ENCODE data around the gene TRAF3IP3.

The TRAF3IP3 gene

DNA sequence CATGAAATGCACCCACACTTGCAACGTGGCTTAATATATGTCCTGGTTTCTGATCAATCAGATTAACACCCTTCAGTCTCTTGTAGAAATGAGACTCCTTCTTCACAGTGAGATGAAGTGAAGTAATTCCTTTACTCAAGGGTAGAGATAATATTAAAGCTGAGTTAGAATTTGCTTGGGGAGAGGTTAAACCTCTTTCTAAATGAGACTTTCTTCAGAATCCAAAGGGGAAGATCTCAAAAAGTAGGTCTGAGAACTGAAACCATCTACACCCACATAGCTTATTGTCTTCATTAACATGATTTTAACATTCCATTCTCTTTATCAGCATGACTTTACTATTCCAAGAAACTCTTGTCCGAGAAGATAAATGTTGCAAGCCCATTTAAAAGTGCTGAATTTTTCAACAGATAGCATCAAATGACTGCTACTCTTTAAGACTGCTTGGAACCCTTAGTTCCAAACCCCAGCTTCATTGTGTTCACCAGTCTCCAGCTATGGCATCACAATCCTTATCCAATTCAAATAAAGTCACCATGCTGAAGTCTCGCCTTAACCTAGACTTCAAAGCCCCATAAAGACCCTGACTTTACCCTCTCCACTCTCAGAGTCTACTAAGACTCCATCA is 19.2 kb upstream of the TRAF3IP3 start:
- DNase-seq (ENCODE audit: low read depth in 3 of 3, low spot score in 1 of 3): no peak

DNA sequence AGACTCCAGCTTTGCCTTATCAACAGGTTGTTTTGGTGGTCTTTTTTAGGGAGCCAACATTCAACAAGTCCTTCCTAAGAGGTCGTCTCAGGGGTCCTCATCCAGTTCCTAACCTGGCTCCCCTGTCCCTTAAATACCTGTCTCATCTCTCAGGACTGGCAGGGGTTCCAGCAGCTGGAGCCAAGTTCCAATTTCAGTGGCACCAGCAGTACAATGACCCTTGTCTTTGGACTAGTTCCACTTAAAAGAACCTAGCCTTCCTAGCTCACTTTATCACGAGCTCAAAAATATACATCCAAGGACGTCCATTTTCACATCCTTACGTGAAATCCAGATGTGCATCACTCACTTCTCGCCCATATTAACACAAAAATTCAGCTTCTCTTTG is 18.7 kb upstream of the TRAF3IP3 start:
- no peak for DNase-seq (ENCODE audit: low read depth in 3 of 3, low spot score in 1 of 3)

DNA sequence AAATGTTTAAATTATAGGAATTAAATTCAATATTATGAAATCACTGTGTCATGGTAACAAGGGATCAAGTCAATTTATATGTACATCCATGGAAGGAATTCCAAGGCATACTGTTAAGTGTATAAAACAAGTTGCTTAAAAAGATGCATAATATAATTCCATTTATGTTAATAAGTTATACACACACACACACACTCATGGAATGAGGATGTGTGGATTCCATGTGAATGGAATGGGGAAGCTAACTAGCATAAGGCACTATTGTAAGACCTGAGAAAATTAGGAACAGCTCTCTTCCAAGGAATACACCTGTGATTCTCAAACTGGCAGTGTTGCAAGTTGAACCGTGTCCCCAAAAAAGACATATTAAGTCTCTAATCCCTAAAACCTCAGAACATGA is 17.6 kb upstream of the TRAF3IP3 start:
- no peak for DNase-seq (ENCODE audit: low read depth in 3 of 3, low spot score in 1 of 3)

DNA sequence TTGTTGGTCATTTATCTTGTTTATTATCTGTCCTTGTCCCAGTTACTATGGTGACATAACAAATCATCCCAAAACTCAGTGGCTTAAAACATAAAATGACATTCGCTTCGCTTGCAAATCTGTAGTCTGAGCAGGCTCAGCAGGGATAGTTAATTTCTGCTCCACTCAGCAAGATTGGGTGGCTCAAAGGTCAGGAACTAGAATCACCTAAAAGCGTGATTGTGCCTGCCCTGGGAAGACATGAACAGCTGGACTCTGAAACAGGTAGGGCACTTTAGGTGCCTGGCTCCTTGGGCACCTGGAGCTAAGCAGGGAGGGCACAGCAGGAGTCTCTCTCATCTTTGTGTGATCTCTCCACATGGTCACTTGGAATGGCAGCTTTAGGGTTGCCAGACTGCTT is 14.7 kb upstream of the TRAF3IP3 start:
- DNase-seq (ENCODE audit: low read depth in 3 of 3, low spot score in 1 of 3): no peak

DNA sequence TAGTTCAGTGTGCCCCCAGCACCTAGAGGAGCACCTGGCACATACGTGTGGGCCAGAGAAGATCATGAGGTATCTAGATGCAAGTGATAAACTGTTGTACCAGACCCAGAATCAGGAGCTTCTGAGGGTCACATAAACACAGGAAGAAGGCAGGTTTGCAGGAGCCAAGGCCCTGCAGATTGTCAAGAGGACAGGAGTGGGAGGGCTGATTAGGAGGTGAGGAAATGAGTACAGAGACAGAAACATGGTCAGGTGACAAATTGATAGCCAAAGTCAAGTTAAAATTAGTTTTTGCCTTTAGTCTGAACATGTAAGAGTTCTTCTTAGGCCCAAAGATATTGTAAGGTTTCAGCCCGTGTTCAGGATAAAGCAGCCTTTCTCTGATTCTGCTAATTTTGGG is 14.0 kb upstream of the TRAF3IP3 start:
- no peak for DNase-seq (ENCODE audit: low read depth in 3 of 3, low spot score in 1 of 3)

DNA sequence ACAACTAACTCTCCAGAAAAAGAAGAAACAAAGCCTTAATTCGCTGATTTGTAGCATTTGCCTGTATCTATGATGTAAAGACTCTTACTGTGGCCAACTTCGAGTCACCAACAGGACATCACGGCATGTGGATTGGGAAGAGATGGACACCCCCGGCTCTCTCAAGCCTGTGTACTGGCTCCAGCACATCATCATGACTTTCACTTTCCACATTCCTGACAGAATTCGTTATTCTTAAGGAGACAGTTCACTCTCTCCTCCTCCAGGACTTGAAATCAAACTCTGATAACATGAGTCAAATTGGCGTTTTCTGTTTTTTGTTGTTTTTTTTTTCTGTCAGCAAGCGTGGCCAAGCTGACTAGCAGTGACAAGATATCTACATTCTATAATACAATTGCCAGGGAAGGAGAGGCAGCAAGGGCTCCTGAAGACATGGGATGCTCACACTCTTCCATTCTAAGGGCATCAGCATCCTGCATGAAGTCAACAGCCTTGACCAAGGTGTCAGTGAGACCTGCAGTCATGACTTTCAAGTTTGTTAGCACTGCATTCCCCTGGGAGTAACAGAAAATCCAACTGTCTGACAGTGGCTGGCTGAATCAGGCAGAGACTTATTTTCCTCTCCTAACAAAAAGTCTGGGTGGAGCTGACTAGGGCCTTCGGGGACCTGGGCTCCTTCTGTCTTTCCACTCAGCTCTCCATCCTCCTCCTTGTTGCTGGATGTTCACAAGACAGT is 13.3 kb upstream of the TRAF3IP3 start:
- no peak for DNase-seq (ENCODE audit: low read depth in 3 of 3, low spot score in 1 of 3)

DNA sequence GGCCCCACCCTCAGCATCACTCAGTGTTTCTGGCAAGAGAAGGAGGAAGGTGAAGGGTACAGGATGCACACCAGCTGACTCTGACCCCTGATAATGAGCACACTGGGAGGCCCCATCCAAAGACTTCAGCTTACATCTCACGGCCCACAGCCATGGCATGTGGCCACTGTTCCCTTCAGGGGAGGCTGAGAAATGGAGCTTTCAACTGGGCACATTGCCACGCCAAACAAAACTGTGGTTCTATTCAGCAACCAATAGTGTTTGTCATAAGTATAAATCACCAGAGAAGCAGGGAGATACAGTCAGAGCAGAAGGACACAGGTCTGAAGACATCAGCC is 12.7 kb upstream of the TRAF3IP3 start:
- DNase-seq (ENCODE audit: low read depth in 3 of 3, low spot score in 1 of 3): no peak

DNA sequence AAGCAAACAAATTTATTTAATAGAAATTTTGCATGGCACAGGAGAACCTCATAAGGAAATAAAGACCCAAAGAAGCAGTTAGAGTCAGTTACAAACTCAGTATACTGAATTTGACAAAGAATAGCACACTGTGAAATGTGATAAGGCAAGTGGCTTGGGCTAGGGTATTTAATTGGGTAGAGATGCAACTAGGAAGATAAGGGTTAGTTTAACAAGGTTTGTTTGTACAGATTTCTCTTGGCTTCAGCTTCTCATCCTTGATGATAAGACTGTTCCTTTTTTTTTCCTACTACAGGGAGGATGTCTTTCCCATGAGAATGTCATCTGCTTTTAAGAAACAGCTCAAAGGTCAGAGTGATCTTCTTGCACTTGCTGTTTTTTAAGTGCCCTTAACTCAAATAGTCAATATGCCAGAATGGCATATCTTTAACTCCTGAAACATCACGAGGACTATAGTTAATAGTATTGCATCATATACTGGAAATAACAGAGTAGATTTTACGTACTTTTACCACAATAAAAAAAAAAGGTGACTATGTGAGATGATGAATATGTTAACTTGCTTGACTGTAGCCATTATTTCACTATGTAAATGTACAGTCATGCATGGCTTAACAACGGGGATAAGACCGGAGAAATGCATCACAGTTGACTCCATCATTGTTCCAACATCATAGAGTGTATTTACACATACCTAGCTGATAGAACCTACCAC is 9.2 kb upstream of the TRAF3IP3 start:
- DNase-seq (ENCODE audit: low read depth in 3 of 3, low spot score in 1 of 3): no peak

DNA sequence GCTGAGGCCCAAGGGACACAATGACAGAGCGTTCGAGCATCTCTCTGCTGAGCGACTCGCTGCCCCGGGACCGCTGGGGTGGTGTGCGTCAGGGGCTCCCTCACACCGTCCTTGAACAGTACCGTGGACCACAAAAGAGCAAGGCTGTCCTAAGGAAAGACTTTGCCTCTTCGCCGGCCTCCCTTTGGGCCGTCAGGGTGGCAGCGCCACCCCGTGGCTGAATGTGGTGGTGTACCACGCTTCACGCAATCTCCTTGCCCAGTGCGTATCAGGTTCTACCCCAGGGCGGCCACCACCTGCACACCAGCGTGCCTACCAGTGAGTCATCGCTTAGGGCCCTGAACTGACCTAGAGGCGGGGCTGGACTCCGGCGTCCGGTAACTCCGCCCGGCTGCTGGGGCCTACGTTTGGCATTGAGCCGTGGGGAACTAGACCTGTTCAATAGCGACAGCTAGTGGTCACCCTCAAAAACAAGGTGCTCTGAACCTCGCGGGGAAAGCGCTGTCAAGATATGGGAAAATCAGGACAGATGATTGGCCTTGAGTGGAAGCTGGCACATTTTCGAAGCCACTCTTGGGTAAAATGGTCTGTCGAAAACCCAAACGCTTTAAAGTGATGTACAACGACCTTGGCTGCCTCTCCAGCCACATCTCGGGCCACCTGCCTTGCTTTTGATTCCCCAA is 8.1 kb upstream of the TRAF3IP3 start:
- peak; percentile 55 to 84 (median 66) for DNase-seq (ENCODE audit: low read depth in 3 of 3, low spot score in 1 of 3)

DNA sequence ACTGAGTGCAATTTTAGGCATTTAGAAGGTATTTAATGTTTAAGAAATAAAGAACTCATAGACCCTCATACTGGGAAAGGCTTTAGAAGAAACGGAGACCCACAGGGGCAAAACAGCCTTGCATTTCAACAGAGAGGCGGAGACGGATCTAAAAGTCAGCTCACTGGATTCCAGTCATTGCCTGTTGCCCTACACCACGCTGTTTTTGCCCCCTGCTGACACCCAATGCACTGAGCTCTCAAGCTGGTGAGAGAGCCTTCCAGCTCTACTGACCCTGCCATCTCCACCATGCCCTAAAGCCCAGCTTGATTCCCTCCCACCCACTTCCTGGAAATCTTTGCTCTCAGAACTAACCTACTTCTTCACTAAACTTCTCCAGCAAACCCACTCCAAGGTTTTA is 7.2 kb upstream of the TRAF3IP3 start:
- no peak for DNase-seq (ENCODE audit: low read depth in 3 of 3, low spot score in 1 of 3)

DNA sequence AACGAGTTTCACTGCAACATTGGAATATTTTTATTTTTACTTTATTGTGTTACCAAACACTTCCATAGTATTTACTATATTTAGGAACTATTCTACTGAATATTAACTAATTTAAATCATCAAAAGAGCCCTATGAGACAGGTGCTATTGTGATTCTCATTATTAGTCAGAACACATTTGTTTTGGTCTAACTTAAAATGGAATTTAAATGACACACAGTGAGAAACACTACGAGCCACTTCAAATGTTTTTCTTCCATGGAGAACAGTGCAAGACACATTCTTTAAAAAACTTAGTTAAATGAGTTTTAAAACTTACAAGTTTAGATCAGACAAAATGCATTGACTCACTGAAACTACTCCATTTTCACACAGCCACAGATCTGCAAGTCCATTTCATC is 6.6 kb upstream of the TRAF3IP3 start:
- no peak for DNase-seq (ENCODE audit: low read depth in 3 of 3, low spot score in 1 of 3)

DNA sequence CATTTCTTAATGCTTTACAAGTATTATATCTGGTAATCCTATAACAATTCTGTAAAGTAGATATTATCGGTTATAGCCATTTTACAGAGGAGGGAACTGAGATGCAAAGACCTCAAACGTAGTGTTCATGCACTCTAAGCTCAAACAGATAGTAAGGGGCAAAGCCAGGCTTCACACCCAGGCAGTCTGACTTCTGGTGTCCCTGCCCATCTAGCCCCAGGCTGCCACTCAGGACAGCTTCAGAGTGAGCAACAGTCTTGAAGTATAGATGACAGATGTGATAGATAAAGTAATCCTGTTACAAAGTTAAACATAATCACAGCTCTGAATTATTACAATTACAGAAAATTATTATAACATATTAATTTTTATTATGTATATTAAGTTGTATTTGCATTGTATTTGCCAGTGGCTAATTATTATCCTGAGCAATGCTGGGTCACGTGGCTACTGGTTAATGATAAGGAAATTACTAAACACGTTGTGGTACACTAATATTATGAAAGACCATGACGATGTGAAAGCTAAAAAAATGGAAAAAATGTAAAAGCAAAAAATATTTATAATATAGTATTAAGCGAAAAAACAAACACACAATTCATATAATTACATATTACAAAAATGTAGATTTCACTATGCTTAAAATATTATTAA is 6.1 kb upstream of the TRAF3IP3 start:
- no peak for DNase-seq (ENCODE audit: low read depth in 3 of 3, low spot score in 1 of 3)

DNA sequence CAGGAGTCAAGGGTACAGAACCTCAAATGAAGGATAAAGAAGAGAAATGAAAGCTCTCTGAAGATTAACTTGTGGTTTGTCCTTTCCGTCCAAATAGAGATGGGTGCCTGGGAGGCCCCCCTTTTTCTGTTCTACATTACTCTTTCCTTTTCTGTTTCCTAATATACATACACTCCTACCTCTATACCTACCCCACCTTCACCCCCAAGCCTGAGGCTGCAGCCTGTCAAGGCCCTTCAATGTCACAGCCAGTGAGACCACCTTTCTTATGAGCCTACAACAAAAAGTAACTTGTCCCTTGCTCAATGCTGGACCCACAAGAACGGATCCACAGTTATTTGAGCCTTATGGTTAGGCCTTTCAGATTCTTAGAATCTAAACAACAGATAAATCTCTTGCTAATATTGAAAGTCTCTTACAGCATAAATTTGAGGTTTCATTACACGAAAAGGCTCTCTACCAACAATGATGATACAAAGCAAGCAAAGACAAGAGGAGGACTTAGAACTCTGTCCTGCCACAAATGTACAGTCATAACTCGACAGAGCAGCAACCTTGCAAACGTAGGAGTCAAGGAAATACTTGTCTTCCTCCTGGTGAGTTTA is 4.1 kb upstream of the TRAF3IP3 start:
- no peak for DNase-seq (ENCODE audit: low read depth in 3 of 3, low spot score in 1 of 3)

DNA sequence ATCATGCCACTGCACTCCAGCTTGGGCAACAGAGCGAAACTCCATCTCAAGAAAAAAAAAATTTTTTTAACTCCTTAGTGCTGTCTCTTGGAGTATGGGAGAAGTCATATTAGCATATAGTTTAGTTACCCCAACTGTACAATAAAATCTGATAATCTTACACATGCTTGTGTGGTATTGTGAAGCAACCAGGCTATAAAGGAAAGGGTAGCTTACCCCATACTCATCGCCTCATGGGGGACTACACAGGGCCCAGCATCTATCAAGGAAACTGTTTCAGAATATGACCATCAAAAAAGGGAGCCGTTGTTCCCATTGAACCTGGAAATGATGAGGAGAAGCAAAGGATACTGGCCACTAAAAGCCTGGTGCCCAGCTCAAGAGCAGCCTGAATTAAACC is 3.0 kb upstream of the TRAF3IP3 start:
- no peak for DNase-seq (ENCODE audit: low read depth in 3 of 3, low spot score in 1 of 3)

DNA sequence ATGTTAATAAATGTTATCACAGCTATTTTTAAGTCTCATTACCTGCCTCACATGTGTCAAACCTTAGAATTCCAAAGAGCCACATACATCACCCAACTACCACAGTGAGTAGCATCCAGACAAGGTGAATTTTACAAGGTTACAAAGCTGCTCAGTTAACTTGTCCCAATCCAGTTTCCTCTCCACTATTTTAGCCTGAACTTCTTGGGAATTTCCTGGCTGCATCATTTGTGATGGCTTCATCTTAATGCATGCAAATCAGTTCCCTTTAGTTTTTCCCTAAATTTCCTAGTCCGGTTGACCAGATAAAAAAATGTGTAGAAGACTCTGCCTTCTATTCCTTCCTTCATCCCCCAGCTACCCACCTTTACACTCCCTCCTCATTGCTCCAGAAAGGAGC is 597 bp upstream of the TRAF3IP3 start:
- DNase-seq (ENCODE audit: low read depth in 3 of 3, low spot score in 1 of 3): no peak

DNA sequence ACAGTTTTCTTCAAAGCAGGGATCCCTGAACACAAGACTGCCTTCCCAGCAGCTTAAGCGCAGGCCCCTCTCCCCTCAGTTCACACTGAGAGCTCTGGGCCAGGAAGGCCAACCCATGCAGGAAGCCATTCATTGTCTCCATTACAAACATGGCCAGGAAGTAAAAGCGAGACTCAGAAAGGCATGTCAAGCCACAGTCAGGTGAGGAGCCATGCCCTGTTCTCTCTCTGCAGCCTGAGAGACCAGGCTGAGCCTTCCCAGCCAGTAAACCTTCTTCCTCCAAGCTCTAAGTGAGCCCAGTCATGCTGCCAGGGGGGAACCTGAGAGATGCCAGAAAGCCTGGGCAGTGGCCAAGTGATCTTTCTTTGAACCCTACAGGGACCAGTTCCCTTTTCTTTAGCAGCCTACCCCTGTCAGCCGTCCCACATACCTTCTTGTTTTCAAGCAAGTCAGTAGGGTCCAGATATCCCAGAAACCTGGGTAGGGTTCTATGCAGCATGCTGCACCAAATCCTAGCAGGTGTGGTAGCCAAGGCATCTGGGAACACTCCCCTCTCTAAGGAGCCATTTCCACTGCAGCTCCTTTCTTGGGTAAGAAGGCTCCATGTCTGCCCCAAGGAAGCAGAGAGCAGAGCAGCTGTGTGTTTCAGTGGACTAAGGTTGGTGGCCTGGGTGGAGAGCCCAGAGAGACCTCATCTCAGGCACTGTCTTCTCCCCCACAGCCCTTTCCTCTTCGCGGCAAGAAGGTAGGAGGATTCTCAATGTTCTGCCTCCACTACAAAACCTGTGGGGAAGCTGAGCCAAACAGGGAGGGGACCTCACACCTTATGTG is 977 bp downstream of the TRAF3IP3 start:
- DNase-seq (ENCODE audit: low read depth in 3 of 3, low spot score in 1 of 3): peak in 1 of 3 donors; percentile 8

DNA sequence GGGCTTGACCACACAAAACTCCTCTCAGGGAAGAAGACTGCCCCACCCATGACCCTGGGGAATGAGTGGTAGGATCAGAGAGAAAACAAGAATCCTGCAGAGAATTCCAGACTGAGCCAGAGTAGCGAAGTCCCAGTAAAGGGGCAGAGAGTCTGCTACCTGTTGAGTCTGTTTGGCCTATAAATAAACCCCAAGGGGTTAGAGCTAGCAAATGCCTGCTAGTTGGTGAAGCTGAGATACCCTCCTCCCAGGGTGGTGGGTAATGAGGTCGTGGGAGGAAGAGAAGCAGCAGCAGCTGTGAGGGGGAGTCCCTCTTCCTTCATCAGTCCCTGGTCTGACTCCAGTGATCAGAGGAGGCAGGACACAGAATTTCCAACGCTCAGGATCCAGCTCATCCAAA is 2.5 kb downstream of the TRAF3IP3 start:
- DNase-seq (ENCODE audit: low read depth in 3 of 3, low spot score in 1 of 3): no peak

DNA sequence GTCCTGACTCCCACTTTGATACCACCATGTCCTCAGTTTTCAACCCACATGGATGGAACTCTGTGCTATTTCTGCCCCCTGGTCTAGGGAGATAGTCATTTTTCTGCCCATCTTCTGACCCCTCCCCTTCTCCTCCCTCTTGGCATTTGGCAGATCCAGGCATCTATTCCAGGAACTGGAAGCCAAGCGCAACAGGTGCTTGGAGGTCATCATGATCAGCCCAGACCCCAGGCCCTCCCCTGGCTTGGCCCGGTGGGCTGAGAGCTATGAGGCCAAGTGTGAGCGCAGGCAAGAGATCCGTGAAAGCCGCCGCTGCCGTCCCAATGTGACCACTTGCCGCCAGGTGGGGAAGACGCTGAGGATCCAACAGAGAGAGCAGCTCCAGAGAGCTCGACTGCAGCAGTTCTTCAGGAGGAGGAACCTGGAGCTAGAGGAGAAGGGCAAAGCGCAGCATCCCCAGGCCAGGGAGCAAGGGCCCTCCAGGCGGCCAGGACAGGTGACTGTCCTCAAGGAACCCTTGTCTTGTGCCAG is 4.0 kb downstream of the TRAF3IP3 start:
- DNase-seq (ENCODE audit: low read depth in 3 of 3, low spot score in 1 of 3): no peak

DNA sequence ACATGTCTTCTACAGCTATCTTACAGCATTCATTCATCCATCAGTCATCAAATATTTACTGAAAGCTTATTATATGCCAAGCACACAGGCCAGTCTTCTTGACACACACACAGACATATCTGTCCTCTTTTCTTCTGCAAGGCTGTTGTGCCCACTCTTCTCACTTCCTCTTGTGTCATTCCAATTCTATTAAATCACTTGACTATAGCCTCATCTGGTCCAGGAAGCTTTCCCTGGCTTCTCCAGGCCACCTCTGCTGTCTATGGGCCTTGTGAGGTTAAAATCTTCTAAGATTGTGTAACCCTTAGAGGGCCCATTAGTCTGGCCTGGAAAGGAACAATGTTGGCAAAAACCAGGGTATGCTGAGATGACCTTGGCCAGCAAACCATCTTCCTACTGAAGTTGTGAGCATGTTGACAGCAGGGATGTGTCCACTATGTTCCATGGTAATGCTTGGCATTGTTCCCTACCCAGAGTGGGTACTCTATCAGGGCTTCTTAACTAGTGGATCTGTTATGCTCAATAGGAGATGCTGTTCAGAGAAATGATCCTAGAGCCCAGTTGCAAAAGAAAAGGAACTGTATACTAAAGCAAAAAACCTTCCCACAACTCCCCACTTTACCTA is 5.3 kb downstream of the TRAF3IP3 start:
- no peak for DNase-seq (ENCODE audit: low read depth in 3 of 3, low spot score in 1 of 3)

DNA sequence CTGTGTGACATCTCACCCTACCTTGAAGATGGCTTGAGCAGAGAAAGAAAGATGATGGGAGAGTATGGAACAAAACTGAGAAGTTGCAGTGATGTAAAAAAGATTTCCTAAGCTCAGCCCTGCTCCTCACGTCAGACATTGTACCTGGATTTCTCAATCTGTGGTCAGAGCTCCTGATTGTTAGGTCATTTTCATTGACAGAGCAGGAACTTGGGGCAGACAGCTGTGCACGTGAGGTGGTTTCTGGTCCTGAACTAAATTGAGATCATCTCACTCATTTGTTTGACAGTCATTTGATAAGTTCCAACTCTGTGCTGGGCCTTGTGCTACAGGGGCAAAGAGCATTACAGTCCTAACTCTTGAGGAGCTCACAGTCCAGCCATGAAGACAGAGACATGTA is 10.2 kb downstream of the TRAF3IP3 start:
- DNase-seq (ENCODE audit: low read depth in 3 of 3, low spot score in 1 of 3): no peak

Measured in stimulated activated CD4-positive, alpha-beta T cell treated with anti-CD3 and anti-CD28 coated beads, TNF-alpha, amount 100 ng/mL, for 1 hour (primary cell).